ENCODE data around the gene OSBPL2.

GRCh38 chr20:62314711-62315302 lies 76.5 kb downstream of the OSBPL2 start:
- no peak for TF ChIP-seq CTCF (tag by site-specific recombination; IDR thresholded peaks at IDR 0.05)
- no peak for TF ChIP-seq ZNF558 (tag by site-specific recombination; IDR thresholded peaks at IDR 0.05)
- TF ChIP-seq PBX3 (CRISPR knock-in tag; IDR thresholded peaks at IDR 0.05), result no peak
- TF ChIP-seq ZNF274 (IDR thresholded peaks at IDR 0.05; ENCODE audit: low read length), result no peak
- no peak for TF ChIP-seq ZNF274 (tag by site-specific recombination; IDR thresholded peaks at IDR 0.05; ENCODE audit: borderline replicate concordance)

Data from HEK293 (cell line).